Keratinocyte (primary cell): ENCODE data around the gene SIRT4. TPM values are rescaled to one million over a fixed set of nuclear protein-coding genes. Genes with fewer than 3 reads are reported as not detected.

Experiments used
- DNase-seq: peaks from one replicate; pipeline ENCODE4 v3.0.0-alpha.2; 2011; ENCODE audit warnings: low read depth, missing footprints, low spot score
- FAIRE-seq: peaks from 2 replicates; lab custom pipeline; 2011; peaks lifted over from hg19 to GRCh38; lab: Jason Lieb, UNC
- H2AFZ ChIP-seq: 2 replicates; pipeline ENCODE4 v1.6.0; 2012; ENCODE audit warnings: low read length, control low read depth, inconsistent platforms; ENCODE audit not compliant: control insufficient read depth
- H3K27ac ChIP-seq: 2 replicates; pipeline ENCODE4 v1.5.1; 2011; ENCODE audit warnings: low read length; ENCODE audit not compliant: control insufficient read depth, insufficient read depth
- H3K27me3 ChIP-seq: 3 replicates; pipeline ENCODE4 v1.6.0; 2011; ENCODE audit warnings: low read length; ENCODE audit not compliant: control insufficient read depth, insufficient read depth; ENCODE audit errors: extremely low read depth
- H3K36me3 ChIP-seq, 2 experiments: 2 replicates in 1 of 2; 3 replicates in 1 of 2; pipeline ENCODE4 v1.5.1; 2011; ENCODE audit warnings: low read length in 2 of 2, mild to moderate bottlenecking in 1 of 2; ENCODE audit not compliant: control insufficient read depth in 2 of 2, insufficient read depth in 2 of 2; ENCODE audit errors: extremely low read depth in 1 of 2
- H3K4me1 ChIP-seq: 3 replicates; pipeline ENCODE4 v1.5.1; 2011; ENCODE audit warnings: low read length; ENCODE audit not compliant: control insufficient read depth, insufficient read depth; ENCODE audit errors: extremely low read depth
- H3K4me2 ChIP-seq: 3 replicates; pipeline ENCODE4 v1.6.0; 2011; ENCODE audit warnings: low read depth, low read length; ENCODE audit not compliant: control insufficient read depth, insufficient read depth; ENCODE audit errors: extremely low read depth
- H3K4me3 ChIP-seq, 3 experiments: fragments of 200-600 bp in 1 of 3; sonication (generic) in 1 of 3; 2 replicates in 2 of 3; 3 replicates in 1 of 3; pipeline ENCODE4 v1.5.1; 2011 to 2016; ENCODE audit warnings: low read length in 3 of 3, mild to moderate bottlenecking in 3 of 3, control low read depth in 2 of 3, inconsistent platforms in 1 of 3, low read depth in 1 of 3, mixed read lengths in 1 of 3, mixed run types in 1 of 3, moderate library complexity in 1 of 3; ENCODE audit not compliant: control insufficient read depth in 2 of 3, insufficient read depth in 2 of 3; ENCODE audit errors: extremely low read depth in 1 of 3
- H3K79me2 ChIP-seq: 2 replicates; pipeline ENCODE4 v1.6.0; 2012; ENCODE audit warnings: low read length; ENCODE audit not compliant: control insufficient read depth, insufficient read depth
- H3K9ac ChIP-seq: 3 replicates; pipeline ENCODE4 v1.6.0; 2011; ENCODE audit warnings: low read length; ENCODE audit not compliant: control insufficient read depth, insufficient read depth; ENCODE audit errors: extremely low read depth
- H3K9me1 ChIP-seq: 3 replicates; pipeline ENCODE4 v1.6.0; 2011; ENCODE audit warnings: low read length; ENCODE audit not compliant: control insufficient read depth, insufficient read depth; ENCODE audit errors: extremely low read depth
- H3K9me3 ChIP-seq: 2 replicates; pipeline ENCODE4 v1.5.1; 2012; ENCODE audit warnings: low read depth, low read length; ENCODE audit not compliant: control insufficient read depth
- H4K20me1 ChIP-seq: 3 replicates; pipeline ENCODE4 v1.6.0; 2011; ENCODE audit warnings: low read length; ENCODE audit not compliant: control insufficient read depth, insufficient read depth; ENCODE audit errors: extremely low read depth
- CTCF ChIP-seq, 3 experiments: IDR thresholded peaks in 1 of 3; conservative IDR thresholded peaks in 1 of 3; optimal IDR thresholded peaks in 1 of 3; 2 replicates in 2 of 3; 3 replicates in 1 of 3; pipeline versions ENCODE3 to v1.5.1; 2011; ENCODE audit warnings: low read length in 3 of 3, mild to moderate bottlenecking in 3 of 3, moderate library complexity in 2 of 3, control low read depth in 1 of 3, inconsistent platforms in 1 of 3; ENCODE audit not compliant: insufficient read depth in 2 of 3; ENCODE audit errors: extremely low read depth in 1 of 3
- EZH2 ChIP-seq: IDR thresholded peaks from one replicate; pipeline ENCODE4 v1.6.1; 2012; ENCODE audit warnings: inconsistent platforms, mild to moderate bottlenecking, low read length, moderate library complexity
- dilution Hi-C: fragments of 300-500 bp; cut with MboI; formaldehyde crosslinking; loops from one replicate; pipeline ENCODE4 v1.7.0; 2020; ENCODE audit warnings: low sequenced_read_pairs; ENCODE audit not compliant: extremely low pct_ligation_motif_present
- polyA plus RNA-seq, 5 experiments: library from polyadenylated mRNA; depleted of rRNA in 3 of 5; stranded (reverse) in 3 of 5; stranded (forward) in 1 of 5; unstranded in 1 of 5; fragments of >200 nt; gene quantifications; 1 replicate in 1 of 5; 2 replicates in 3 of 5; 3 replicates in 1 of 5; pipeline versions ENCODE4 v1.2.1 to v1.2.3, GENCODE V29; 2011 to 2012; ENCODE audit warnings: missing spikeins in 2 of 5, low read depth in 1 of 5, low replicate concordance in 1 of 5

The SIRT4 gene
- polyA plus RNA-seq, 1 donor (not counting 4 experiments of a cell fraction or from before 2014, with no cell fraction given), result 0.98 TPM

DNA sequence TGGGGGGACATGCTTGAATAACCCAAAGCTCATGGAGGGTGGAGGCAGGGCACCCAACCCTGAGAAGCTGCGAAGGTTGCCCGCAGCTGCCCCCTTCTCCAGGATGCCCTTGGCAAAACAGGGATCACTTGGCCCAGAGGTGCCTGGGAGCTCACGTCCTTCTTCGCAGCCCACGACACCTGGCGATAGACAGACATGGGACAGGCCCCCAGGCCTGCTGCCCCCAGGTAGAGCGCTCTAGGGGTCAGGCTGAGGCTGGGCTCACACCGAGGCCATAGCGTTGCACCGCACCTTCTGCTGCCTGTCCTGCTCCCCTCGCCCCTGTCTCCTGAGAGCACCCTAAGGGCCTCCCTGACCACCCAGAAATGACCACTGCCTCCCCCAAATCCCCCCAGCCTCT lies 45.6 kb downstream of the SIRT4 start:
- H3K36me3 ChIP-seq, result no peaks in the 10 kb centered on the region
- H2AFZ ChIP-seq, result no peak overlapping the region
- no peaks in the 10 kb centered on the region for H3K9me1 ChIP-seq
- TF ChIP-seq EZH2, result no peak
- TF ChIP-seq CTCF (optimal IDR thresholded peaks at IDR 0.05 in 1 of 3, IDR thresholded peaks at IDR 0.05 in 1 of 3, conservative IDR thresholded peaks at IDR 0.05 in 1 of 3; ENCODE audit: extremely low read depth in 1 of 3, insufficient read depth in 2 of 3, low read length in 3 of 3), result no peak
- H3K27me3 ChIP-seq, result no peaks in the 10 kb centered on the region
- H3K9me3 ChIP-seq, result no peaks in the 10 kb centered on the region
- H3K79me2 ChIP-seq, result no peaks in the 10 kb centered on the region
- H3K27ac ChIP-seq, result no peak overlapping the region
- dilution Hi-C loops, result no loop called here
- H3K9ac ChIP-seq, result no peak overlapping the region
- H3K4me2 ChIP-seq, result no peak overlapping the region
- DNase-seq (no peak), FAIRE-seq (no peak)
- H3K4me1 ChIP-seq, result no peaks in the 10 kb centered on the region
- no peak overlapping the region for H3K4me3 ChIP-seq
- no peaks in the 10 kb centered on the region for H4K20me1 ChIP-seq

GRCh38 chr12:120350576-120351350 lies 48.6 kb downstream of the SIRT4 start:
- no peaks in the 10 kb centered on the region for H3K79me2 ChIP-seq
- no peaks in the 10 kb centered on the region for H4K20me1 ChIP-seq
- H3K9ac ChIP-seq, result no peak overlapping the region
- FAIRE-seq (no peak), DNase-seq (no peak)
- H3K9me1 ChIP-seq, result no peaks in the 10 kb centered on the region
- no peaks in the 10 kb centered on the region for H3K36me3 ChIP-seq
- TF ChIP-seq CTCF (optimal IDR thresholded peaks at IDR 0.05 in 1 of 3, IDR thresholded peaks at IDR 0.05 in 1 of 3, conservative IDR thresholded peaks at IDR 0.05 in 1 of 3; ENCODE audit: extremely low read depth in 1 of 3, insufficient read depth in 2 of 3, low read length in 3 of 3) (no peak), EZH2 (no peak)
- H3K9me3 ChIP-seq, result no peaks in the 10 kb centered on the region
- no peak overlapping the region for H3K27ac ChIP-seq
- H3K4me3 ChIP-seq, result no peak overlapping the region
- H2AFZ ChIP-seq, result no peak overlapping the region
- dilution Hi-C loops, result no loop called here
- no peak overlapping the region for H3K4me2 ChIP-seq
- no peaks in the 10 kb centered on the region for H3K4me1 ChIP-seq
- H3K27me3 ChIP-seq, result no peaks in the 10 kb centered on the region
